Measurements from ENCODE around the gene PPP1R1C. TPM values are rescaled to one million over a fixed set of nuclear protein-coding genes. Genes with fewer than 3 reads are reported as not detected.
"Not testable (repeated sequence)": the region's sequence is repeated elsewhere in the genome, so short reads cannot be mapped to it uniquely, and the experiment has no call there.

Gene PPP1R1C
- total RNA-seq, 4 donors from 2014 or later, result 1.1 to 9.2 TPM; not detected in 2

GRCh38 chr2:181959508-181959907 lies 26.1 kb upstream of the PPP1R1C start:
- H3K9me3 ChIP-seq, result no peaks in the 10 kb centered on the region
- no peaks in the 10 kb centered on the region for H3K36me3 ChIP-seq
- intact Hi-C loops (cut with DNase I), result no loop called here
- DNase-seq, result no peak
- no peak overlapping the region for H3K27ac ChIP-seq
- peaks cover 0 to 6% (median 0%) of the 10 kb centered on the region in 3 donors for H3K4me1 ChIP-seq
- H3K27me3 ChIP-seq, result no peaks in the 10 kb centered on the region
- no peak overlapping the region for H3K4me3 ChIP-seq
- TF ChIP-seq, protein P1, sequence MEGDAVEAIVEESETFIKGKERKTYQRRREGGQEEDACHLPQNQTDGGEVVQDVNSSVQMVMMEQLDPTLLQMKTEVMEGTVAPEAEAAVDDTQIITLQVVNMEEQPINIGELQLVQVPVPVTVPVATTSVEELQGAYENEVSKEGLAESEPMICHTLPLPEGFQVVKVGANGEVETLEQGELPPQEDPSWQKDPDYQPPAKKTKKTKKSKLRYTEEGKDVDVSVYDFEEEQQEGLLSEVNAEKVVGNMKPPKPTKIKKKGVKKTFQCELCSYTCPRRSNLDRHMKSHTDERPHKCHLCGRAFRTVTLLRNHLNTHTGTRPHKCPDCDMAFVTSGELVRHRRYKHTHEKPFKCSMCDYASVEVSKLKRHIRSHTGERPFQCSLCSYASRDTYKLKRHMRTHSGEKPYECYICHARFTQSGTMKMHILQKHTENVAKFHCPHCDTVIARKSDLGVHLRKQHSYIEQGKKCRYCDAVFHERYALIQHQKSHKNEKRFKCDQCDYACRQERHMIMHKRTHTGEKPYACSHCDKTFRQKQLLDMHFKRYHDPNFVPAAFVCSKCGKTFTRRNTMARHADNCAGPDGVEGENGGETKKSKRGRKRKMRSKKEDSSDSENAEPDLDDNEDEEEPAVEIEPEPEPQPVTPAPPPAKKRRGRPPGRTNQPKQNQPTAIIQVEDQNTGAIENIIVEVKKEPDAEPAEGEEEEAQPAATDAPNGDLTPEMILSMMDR (IDR thresholded peaks at IDR 0.05), result no peak
- no peak for TF ChIP-seq POLR2A (IDR thresholded peaks at IDR 0.05)

GRCh38 chr2:181961167-181961566 lies 24.5 kb upstream of the PPP1R1C start:
- 91% methylated on average over 4 to 5 of the region's 8 CpGs for WGBS, 2 donors
- H3K36me3 ChIP-seq; H3K4me1 ChIP-seq; intact Hi-C loops (cut with DNase I); H3K9me3 ChIP-seq; H3K27ac ChIP-seq; DNase-seq; H3K4me3 ChIP-seq; H3K27me3 ChIP-seq: not testable (repeated sequence)

GRCh38 chr2:181962142-181962541 lies 23.5 kb upstream of the PPP1R1C start:
- no peak overlapping the region for H3K27ac ChIP-seq
- no peak overlapping the region for H3K4me3 ChIP-seq
- intact Hi-C loops (cut with DNase I), result no loop called here
- no peak for TF ChIP-seq POLR2A (IDR thresholded peaks at IDR 0.05)
- TF ChIP-seq, protein P1 (IDR thresholded peaks at IDR 0.05), result no peak
- no peaks in the 10 kb centered on the region for H3K27me3 ChIP-seq
- H3K36me3 ChIP-seq, result no peaks in the 10 kb centered on the region
- no peak for DNase-seq
- 92 to 96% methylated on average over 4 to 8 of the region's 20 CpGs for WGBS, 2 donors
- no peaks in the 10 kb centered on the region for H3K4me1 ChIP-seq
- no peaks in the 10 kb centered on the region for H3K9me3 ChIP-seq

DNA sequence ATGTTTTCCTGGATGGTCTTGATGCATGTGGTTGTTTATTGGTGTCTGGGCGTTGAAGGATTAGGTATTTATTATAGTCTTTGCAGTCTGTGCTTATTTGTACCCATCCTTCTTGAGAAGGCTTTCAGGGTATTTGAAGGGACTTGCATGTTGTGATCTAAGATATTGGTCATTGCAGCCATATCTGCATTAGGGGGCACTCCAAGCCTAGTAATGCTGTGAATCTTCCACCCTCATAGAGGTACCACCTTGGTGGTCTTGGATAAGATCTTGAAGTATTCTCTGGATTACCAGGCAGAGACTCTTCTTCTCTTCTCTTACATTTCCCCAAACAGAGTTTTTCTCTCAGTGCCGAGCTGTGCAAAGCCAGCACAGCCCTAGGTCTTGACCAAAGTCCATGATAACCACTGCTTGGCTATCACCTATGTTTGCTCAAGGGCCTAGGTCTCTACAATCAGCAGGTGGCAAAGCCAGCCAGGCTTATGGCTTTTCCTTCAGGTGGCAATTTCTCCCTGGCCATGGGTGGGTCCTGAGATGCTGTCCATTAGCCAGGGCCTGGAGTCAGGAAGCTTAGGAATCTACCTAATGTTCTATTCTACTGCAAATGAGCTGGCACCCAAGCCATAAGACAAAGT lies 15.4 kb upstream of the PPP1R1C start:
- Histone ChIP-seq H3K36me3 (no peaks in the 10 kb centered on the region), H3K4me1 (peaks cover 0 to 10% (median 0%) of the 10 kb centered on the region in 3 donors), H3K4me3 (no peak overlapping the region), H3K9me3 (no peaks in the 10 kb centered on the region), H3K27me3 (no peaks in the 10 kb centered on the region), H3K27ac (no peak overlapping the region)
- 85 to 92% methylated on average over 1 to 2 of the region's 2 CpGs for WGBS, 2 donors
- DNase-seq, result no peak
- TF ChIP-seq, protein P1 (IDR thresholded peaks at IDR 0.05), result no peak
- no peak for TF ChIP-seq POLR2A (IDR thresholded peaks at IDR 0.05)
- intact Hi-C loops (cut with DNase I), result no loop called here

DNA sequence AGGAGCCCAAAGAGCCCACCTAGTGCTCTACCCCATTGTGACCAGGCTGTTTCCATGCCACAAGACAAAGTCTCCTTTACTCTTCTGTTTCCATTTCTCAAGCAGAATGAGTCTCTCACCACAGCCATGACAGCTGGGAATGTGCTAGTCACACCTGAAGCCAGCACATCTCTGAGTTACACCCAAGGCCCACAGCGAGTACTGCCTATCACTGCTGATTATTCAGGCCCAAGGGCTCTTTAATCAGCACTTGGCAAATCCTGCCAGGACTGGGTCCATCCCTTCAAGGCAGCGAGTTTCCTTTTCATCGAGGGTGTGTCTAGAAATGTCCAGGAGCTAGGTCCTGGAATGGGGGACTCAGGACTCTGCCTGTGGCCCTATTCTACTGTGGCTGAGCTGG lies 14.6 kb upstream of the PPP1R1C start:
- Histone ChIP-seq H3K27ac (no peak overlapping the region), H3K27me3 (no peaks in the 10 kb centered on the region), H3K36me3 (no peaks in the 10 kb centered on the region), H3K4me3 (no peak overlapping the region), H3K9me3 (no peaks in the 10 kb centered on the region), H3K4me1 (peaks cover 0 to 10% (median 0%) of the 10 kb centered on the region in 3 donors)
- intact Hi-C loops (cut with DNase I), result no loop called here
- no peak for TF ChIP-seq POLR2A (IDR thresholded peaks at IDR 0.05)
- TF ChIP-seq, protein P1 (IDR thresholded peaks at IDR 0.05), result no peak
- no peak for DNase-seq
- WGBS, 2 donors, result 15 to 89% methylated on average over 3 of the region's 3 CpGs
